Testis (tissue), 2 donors: ENCODE data around the gene PHAF1.

Source experiments
- CTCF ChIP-seq, 3 experiments: fragments of 450-650 bp in 2 of 3; fragments of 200-600 bp in 1 of 3; sonication (generic) in 1 of 3; IDR thresholded peaks; one replicate each; pipeline ENCODE4 v1.5.1; 2016 to 2019; ENCODE audit warnings: antibody characterized with exemption in 3 of 3, mild to moderate bottlenecking in 2 of 3, moderate library complexity in 1 of 3
- POLR2A ChIP-seq: fragments of 450-650 bp; IDR thresholded peaks from one replicate; pipeline ENCODE4 v1.6.1; 2017; ENCODE audit warnings: antibody characterized with exemption, mild to moderate bottlenecking, moderate library complexity

- TF ChIP-seq CTCF (IDR thresholded peaks at IDR 0.05), result no peak
- TF ChIP-seq POLR2A, result no peak
Measured at GRCh38 chr16:67145746-67146145, 36.0 kb downstream of the PHAF1 start.
